H1 (cell line): ENCODE measurements around the gene SIRT5. TPM values are rescaled to one million over a fixed set of nuclear protein-coding genes. Genes with fewer than 3 reads are reported as not detected.

Experiments used
- polyA plus RNA-seq, 7 experiments: library from polyadenylated mRNA; depleted of rRNA in 3 of 7; stranded (reverse) in 5 of 7; unstranded in 2 of 7; fragments of >200 nt in 5 of 7; fragments of 200-250 nt in 2 of 7; gene quantifications; 1 replicate in 5 of 7; 2 replicates in 1 of 7; 4 replicates in 1 of 7; pipeline versions ENCODE4 v1.2.1 to v1.2.3, GENCODE V29; 2011 to 2013; ENCODE audit warnings: missing spikeins in 2 of 7, mixed read lengths in 2 of 7
- total RNA-seq: library from RNA; stranded (reverse); fragmentation: NEBNext Ultra II Directional; extraction: Animal tissue kit (Norgen Biotek cat#: 25700); gene quantifications from 2 replicates; pipeline ENCODE4 v1.2.1, GENCODE V29; 2021

The SIRT5 gene
- total and polyA plus RNA-seq, 2 of the 8 experiments (the other 6 are each of a cell fraction or from before 2014, with no cell fraction given), result 7.4 to 14.7 TPM

Other genes with a start within 250 kb of the SIRT5 start
- 55.2 and 59.9 TPM in 2 replicates for gene TBC1D7, start 246.1 kb upstream of the SIRT5 start, total RNA-seq
- 30.7 and 46.1 TPM in 2 replicates for gene TBC1D7, start 246.1 kb upstream of the SIRT5 start, polyA plus RNA-seq (2011; rRNA removed)
- 8.5 and 8.8 TPM in 2 replicates for gene GFOD1, start 87.0 kb upstream of the SIRT5 start, total RNA-seq
- 2.5 and 3.4 TPM in 2 replicates for gene GFOD1, start 87.0 kb upstream of the SIRT5 start, polyA plus RNA-seq (2011; rRNA removed)
- 67.8 and 70.4 TPM in 2 replicates for gene NOL7, start 40.7 kb downstream of the SIRT5 start, total RNA-seq
- 16.4 and 22.8 TPM in 2 replicates for gene NOL7, start 40.7 kb downstream of the SIRT5 start, polyA plus RNA-seq (2011; rRNA removed)
- 34.3 and 36.7 TPM in 2 replicates for gene RANBP9, start 137.2 kb downstream of the SIRT5 start, total RNA-seq
- gene RANBP9, start 137.2 kb downstream of the SIRT5 start, polyA plus RNA-seq (2011; rRNA removed), result 8.0 and 13.0 TPM in 2 replicates
- 35.9 and 37.3 TPM in 2 replicates for gene MCUR1, start 240.0 kb downstream of the SIRT5 start, total RNA-seq
- 7.0 and 9.6 TPM in 2 replicates for gene MCUR1, start 240.0 kb downstream of the SIRT5 start, polyA plus RNA-seq (2011; rRNA removed)